Tibial nerve (tissue), 4 donors: Measurements from ENCODE around the gene SORBS1. TPM values are rescaled to one million over a fixed set of nuclear protein-coding genes. Genes with fewer than 3 reads are reported as not detected.

Experiments used
- DNase-seq, 2 donors: peaks; one replicate each; pipeline ENCODE4 v3.0.0-alpha.2; 2019; ENCODE audit warnings: low spot score in 2 of 2
- H3K27ac ChIP-seq, 4 donors: fragments of 200-600 bp; sonication (generic) in 3 of 4; one replicate each; pipeline ENCODE4 v1.5.1; 2017 to 2019; ENCODE audit warnings: mild to moderate bottlenecking in 1 of 4
- H3K27me3 ChIP-seq, 2 donors: fragments of 200-600 bp; sonication (generic) in 1 of 2; one replicate each; pipeline versions ENCODE4 v1.5.1 to v1.6.0; 2017 to 2019
- H3K36me3 ChIP-seq, 3 donors: fragments of 200-600 bp; sonication (generic); one replicate each; pipeline ENCODE4 v1.5.1; 2018 to 2019
- H3K4me1 ChIP-seq, 4 donors: fragments of 200-600 bp; sonication (generic) in 3 of 4; one replicate each; pipeline ENCODE4 v1.5.1; 2017 to 2019
- H3K4me3 ChIP-seq, 4 donors: fragments of 200-600 bp; sonication (generic) in 3 of 4; one replicate each; pipeline ENCODE4 v1.5.1; 2017 to 2019; ENCODE audit warnings: mild to moderate bottlenecking in 1 of 4, moderate library complexity in 1 of 4
- H3K9me3 ChIP-seq, 4 donors: fragments of 200-600 bp; sonication (generic) in 3 of 4; one replicate each; pipeline ENCODE4 v1.5.1; 2017 to 2019
- CTCF ChIP-seq, 5 experiments: fragments of 200-600 bp in 3 of 5; fragments of 450-650 bp in 2 of 5; sonication (generic) in 3 of 5; IDR thresholded peaks; one replicate each; pipeline ENCODE4 v1.5.1; 2016 to 2019; ENCODE audit warnings: antibody characterized with exemption in 5 of 5, mild to moderate bottlenecking in 3 of 5, moderate library complexity in 2 of 5
- EP300 ChIP-seq, 2 donors: sonication (generic); formaldehyde crosslinking; IDR thresholded peaks; one replicate each; pipeline ENCODE4 v1.6.1; 2017; ENCODE audit warnings: antibody characterized with exemption in 2 of 2, mild to moderate bottlenecking in 1 of 2
- POLR2A ChIP-seq, 2 donors: fragments of 450-650 bp; IDR thresholded peaks; one replicate each; pipeline ENCODE4 v1.6.1; 2017; ENCODE audit warnings: antibody characterized with exemption in 2 of 2, mild to moderate bottlenecking in 2 of 2, moderate library complexity in 2 of 2
- WGBS, 2 donors: methylation state at CpG; one replicate each; pipeline ENCODE4 v1.1.5; 2018; 5-methylcytosine and 5-hydroxymethylcytosine counted together
- total RNA-seq, 4 donors: library from RNA; depleted of rRNA; stranded (reverse); fragments of >200 nt; gene quantifications; one replicate each; pipeline ENCODE4 v1.1.0, GENCODE V29; 2016

The SORBS1 gene
- total RNA-seq, 4 donors from 2014 or later = 427 to 623 (median 567) TPM

DNA sequence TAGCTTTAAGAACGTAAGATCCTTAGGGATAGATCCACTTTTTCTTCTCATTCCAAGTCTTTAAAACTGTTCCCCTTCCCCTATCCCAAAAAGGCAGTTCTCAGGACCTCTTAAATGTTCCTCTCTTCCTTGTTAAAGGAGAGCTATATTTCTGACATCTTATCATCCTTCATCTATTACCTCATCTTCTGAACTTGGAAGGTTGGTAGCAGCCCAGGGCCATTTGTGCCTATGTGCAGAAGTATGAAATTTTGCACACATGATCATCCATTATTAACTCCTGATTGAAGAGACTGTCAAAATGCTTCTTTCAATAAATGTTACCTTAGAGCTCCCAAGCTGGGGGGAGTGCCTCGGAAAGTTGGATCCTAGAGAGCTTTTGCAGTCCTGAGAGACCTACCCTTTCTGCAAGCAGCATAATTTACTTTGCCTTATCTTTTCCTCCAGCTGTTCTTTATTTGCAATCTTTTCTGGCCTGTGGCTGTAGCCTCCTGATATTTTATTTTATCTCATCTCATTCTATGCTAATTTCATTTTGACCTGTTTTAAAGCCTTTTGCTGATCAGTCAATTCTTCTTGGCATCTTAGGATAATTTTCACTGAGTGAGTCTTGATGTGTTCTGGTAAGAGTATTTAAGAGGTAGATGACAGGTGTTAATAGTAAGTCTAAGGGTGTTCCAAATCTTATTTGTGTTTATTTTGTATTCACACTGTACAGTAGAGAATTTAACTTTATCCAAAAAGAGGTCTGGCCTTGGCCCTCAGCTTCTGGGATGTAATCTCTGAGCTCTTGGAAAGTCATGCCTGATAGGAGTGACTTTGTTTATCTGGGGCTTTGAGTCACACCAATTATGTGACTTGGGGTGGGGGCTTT, 135.3 kb downstream of the SORBS1 start:
- WGBS, 2 donors = 41 to 48% methylated on average over 2 of the region's 2 CpGs
- H3K9me3 ChIP-seq = no peaks in the 10 kb centered on the region
- H3K4me3 ChIP-seq = no peak overlapping the region
- no peak for DNase-seq
- H3K27me3 ChIP-seq = no peaks in the 10 kb centered on the region
- H3K4me1 ChIP-seq = peaks cover 0 to 71% (median 15%) of the 10 kb centered on the region in 4 donors
- peaks cover 0 to 3% (median 0%) of the 10 kb centered on the region in 3 donors for H3K36me3 ChIP-seq
- peak overlapping the region in 2 of 4 donors; percentile 92 for H3K27ac ChIP-seq
- no peak for TF ChIP-seq POLR2A (IDR thresholded peaks at IDR 0.05)
- TF ChIP-seq EP300 (IDR thresholded peaks at IDR 0.05) = no peak
- no peak for TF ChIP-seq CTCF (IDR thresholded peaks at IDR 0.05)

GRCh38 chr10:95423164-95424005, 137.8 kb downstream of the SORBS1 start:
- no peaks in the 10 kb centered on the region for H3K27me3 ChIP-seq
- H3K4me3 ChIP-seq = no peak overlapping the region
- H3K9me3 ChIP-seq = no peaks in the 10 kb centered on the region
- no peak for DNase-seq
- WGBS, 2 donors = 50 to 51% methylated on average over 6 of the region's 6 CpGs
- H3K27ac ChIP-seq = peak overlapping the region; percentile 76 to 92 (median 92)
- peaks cover 0 to 73% (median 17%) of the 10 kb centered on the region in 4 donors for H3K4me1 ChIP-seq
- H3K36me3 ChIP-seq = peaks cover 0 to 8% (median 0%) of the 10 kb centered on the region in 3 donors
- no peak for TF ChIP-seq EP300 (IDR thresholded peaks at IDR 0.05)

GRCh38 chr10:95422233-95422632, 138.9 kb downstream of the SORBS1 start:
- TF ChIP-seq CTCF (IDR thresholded peaks at IDR 0.05) = no peak
- TF ChIP-seq EP300 (IDR thresholded peaks at IDR 0.05) = peak; percentile 66 to 94
- peak; percentile 14 to 54 for TF ChIP-seq POLR2A (IDR thresholded peaks at IDR 0.05)
- Histone ChIP-seq H3K36me3 (peaks cover 0 to 8% (median 0%) of the 10 kb centered on the region in 3 donors), H3K27me3 (no peaks in the 10 kb centered on the region), H3K4me3 (peak overlapping the region; percentile 30 to 51 (median 32)), H3K4me1 (peaks cover 0 to 76% (median 18%) of the 10 kb centered on the region in 4 donors), H3K9me3 (no peaks in the 10 kb centered on the region), H3K27ac (peak overlapping the region; percentile 83 to 92 (median 92))
- DNase-seq = no peak
- 54 to 57% methylated on average over 3 of the region's 3 CpGs for WGBS, 2 donors

GRCh38 chr10:95421782-95422181, 139.4 kb downstream of the SORBS1 start:
- TF ChIP-seq EP300 (IDR thresholded peaks at IDR 0.05) (no peak), CTCF (IDR thresholded peaks at IDR 0.05) (no peak), POLR2A (IDR thresholded peaks at IDR 0.05) (no peak)
- peaks cover 0 to 77% (median 21%) of the 10 kb centered on the region in 4 donors for H3K4me1 ChIP-seq
- no peak for DNase-seq
- peak overlapping the region; percentile 30 to 51 (median 32) for H3K4me3 ChIP-seq
- no peaks in the 10 kb centered on the region for H3K27me3 ChIP-seq
- peaks cover 0 to 8% (median 0%) of the 10 kb centered on the region in 3 donors for H3K36me3 ChIP-seq
- 40 to 62% methylated on average over 3 of the region's 3 CpGs for WGBS, 2 donors
- peak overlapping the region; percentile 83 to 92 (median 92) for H3K27ac ChIP-seq
- no peaks in the 10 kb centered on the region for H3K9me3 ChIP-seq

DNA sequence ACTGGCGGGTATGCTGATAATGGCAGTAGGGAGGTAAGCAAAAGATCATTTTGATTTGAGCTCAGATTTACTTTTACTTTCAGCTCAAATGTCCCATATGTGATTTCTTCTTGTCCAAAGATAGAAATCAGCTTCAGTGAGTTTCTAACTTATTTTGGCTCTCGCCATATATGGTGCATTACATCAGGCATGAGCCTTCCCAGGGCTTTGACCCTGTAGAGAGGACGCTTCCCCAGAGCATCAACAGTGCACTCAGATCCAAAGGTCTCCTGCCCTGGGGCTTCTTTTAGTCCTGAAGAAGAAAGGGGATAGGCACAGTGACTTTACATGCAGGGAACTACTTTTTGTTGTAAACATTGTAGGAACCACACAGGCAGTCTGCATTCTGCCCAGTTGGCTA, 141.8 kb downstream of the SORBS1 start:
- Histone ChIP-seq H3K4me1 (peaks cover 0 to 78% (median 27%) of the 10 kb centered on the region in 4 donors), H3K4me3 (peak overlapping the region in 3 of 4 donors; percentile 30 to 51 (median 30)), H3K9me3 (no peaks in the 10 kb centered on the region), H3K36me3 (peaks cover 0 to 11% (median 0%) of the 10 kb centered on the region in 3 donors), H3K27ac (peak overlapping the region; percentile 83 to 92 (median 92)), H3K27me3 (no peaks in the 10 kb centered on the region)
- WGBS, 2 donors = 21 to 32% methylated on average over 3 of the region's 3 CpGs
- DNase-seq = no peak
- TF ChIP-seq EP300 (IDR thresholded peaks at IDR 0.05) = peak in 1 of 2 donors; percentile 63
- no peak for TF ChIP-seq CTCF (IDR thresholded peaks at IDR 0.05)
